Measurements from ENCODE around the gene CSTF2.
"Not testable (repeated sequence)": the region's sequence is repeated elsewhere in the genome, so short reads cannot be mapped to it uniquely, and the experiment has no call there.

CSTF2 gene

GRCh38 chrX:100819837-100820666, at the start of gene CSTF2:
Gene CSTF2 (plus strand): TSS chrX:100820391. CDS start chrX:100820417, 26 bp downstream.
- Mint-ChIP-seq H3K4me3 (peak within 1 kb of the TSS; percentile 85), H3K9me3 (no peaks in the 10 kb centered on the region), H3K36me3 (peaks cover 10% of the 10 kb centered on the region), H3K4me1 (peaks cover 6% of the 10 kb centered on the region), H3K27ac (peak within 1 kb of the TSS; percentile 77), H3K27me3 (peaks cover 4% of the 10 kb centered on the region)
- ATAC-seq: peak; percentile 100

GRCh38 chrX:100796371-100796770, 23.8 kb upstream of the CSTF2 start:
- H3K4me3 Mint-ChIP-seq, H3K9me3 Mint-ChIP-seq, ATAC-seq, H3K4me1 Mint-ChIP-seq, H3K36me3 Mint-ChIP-seq, H3K27ac Mint-ChIP-seq, H3K27me3 Mint-ChIP-seq: not testable (repeated sequence)

DNA sequence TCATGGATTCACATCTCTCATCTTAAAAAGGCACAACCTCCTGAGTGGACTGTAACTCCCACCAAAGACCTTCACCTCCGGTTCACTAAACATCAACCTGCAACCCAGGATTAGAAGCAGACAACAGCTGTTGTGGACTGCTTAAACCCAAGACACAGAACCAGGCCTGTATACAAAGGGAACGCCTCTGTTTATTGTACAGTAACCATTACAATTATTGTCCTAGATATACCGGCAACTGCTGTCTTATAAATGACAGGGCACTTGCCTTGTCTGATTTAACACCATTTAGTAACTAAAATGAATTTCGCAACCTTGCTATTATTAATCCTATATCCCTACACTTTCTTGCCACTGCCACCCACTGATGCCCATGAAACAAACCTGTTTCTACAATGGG, 22.8 kb upstream of the CSTF2 start:
- no peaks in the 10 kb centered on the region for H3K4me1 Mint-ChIP-seq
- no peak overlapping the region for H3K4me3 Mint-ChIP-seq
- no peak for ATAC-seq
- H3K9me3 Mint-ChIP-seq: no peaks in the 10 kb centered on the region
- H3K27me3 Mint-ChIP-seq: no peaks in the 10 kb centered on the region
- H3K27ac Mint-ChIP-seq: no peak overlapping the region
- no peaks in the 10 kb centered on the region for H3K36me3 Mint-ChIP-seq

- H3K27ac Mint-ChIP-seq: no peak overlapping the region
- H3K9me3 Mint-ChIP-seq: no peaks in the 10 kb centered on the region
- no peaks in the 10 kb centered on the region for H3K27me3 Mint-ChIP-seq
Observed at GRCh38 chrX:100798484-100799214, 21.5 kb upstream of the CSTF2 start.

DNA sequence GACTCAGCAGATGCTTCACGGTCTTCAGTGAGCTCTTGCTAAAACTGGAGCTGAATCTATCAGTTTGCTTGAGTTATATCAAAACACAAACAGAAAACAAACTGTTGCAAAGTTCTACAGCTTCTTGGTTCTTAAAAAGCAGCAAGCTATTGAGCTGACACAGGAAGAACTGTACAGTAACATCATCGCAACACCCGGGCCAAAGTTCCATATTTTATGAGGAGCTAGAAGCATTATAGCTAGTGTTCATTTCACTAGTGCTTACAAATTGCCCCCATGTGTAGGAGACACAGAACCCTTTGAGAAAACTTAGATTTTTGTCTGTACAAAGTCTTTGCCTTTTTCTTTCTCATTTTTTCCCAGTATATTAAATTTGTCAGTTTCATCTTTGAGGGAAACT, 17.3 kb upstream of the CSTF2 start:
- Mint-ChIP-seq H3K4me1 (no peaks in the 10 kb centered on the region), H3K27ac (no peak overlapping the region), H3K9me3 (peaks cover 6% of the 10 kb centered on the region), H3K27me3 (peaks cover 7% of the 10 kb centered on the region), H3K36me3 (no peaks in the 10 kb centered on the region), H3K4me3 (no peak overlapping the region)
- ATAC-seq: no peak

More at GRCh38 chrX:100798484-100799214, 21.5 kb upstream of the CSTF2 start:
- Mint-ChIP-seq H3K4me1 (no peaks in the 10 kb centered on the region), H3K36me3 (no peaks in the 10 kb centered on the region), H3K4me3 (no peak overlapping the region)
- ATAC-seq: no peak

GRCh38 chrX:100804780-100805179, 15.4 kb upstream of the CSTF2 start:
- no peak overlapping the region for H3K27ac Mint-ChIP-seq
- peaks cover 27% of the 10 kb centered on the region for H3K27me3 Mint-ChIP-seq
- no peaks in the 10 kb centered on the region for H3K4me1 Mint-ChIP-seq
- H3K4me3 Mint-ChIP-seq: no peak overlapping the region
- peaks cover 11% of the 10 kb centered on the region for H3K9me3 Mint-ChIP-seq
- ATAC-seq: no peak
- H3K36me3 Mint-ChIP-seq: no peaks in the 10 kb centered on the region

GRCh38 chrX:100808265-100808664, 11.9 kb upstream of the CSTF2 start:
- H3K4me1 Mint-ChIP-seq, H3K4me3 Mint-ChIP-seq, ATAC-seq, H3K36me3 Mint-ChIP-seq, H3K27ac Mint-ChIP-seq: not testable (repeated sequence)
- peaks cover 51% of the 10 kb centered on the region for H3K27me3 Mint-ChIP-seq
- H3K9me3 Mint-ChIP-seq: peaks cover 13% of the 10 kb centered on the region

- Mint-ChIP-seq H3K4me1 (no peaks in the 10 kb centered on the region), H3K4me3 (no peak overlapping the region), H3K27ac (no peak overlapping the region), H3K36me3 (no peaks in the 10 kb centered on the region), H3K9me3 (peaks cover 7% of the 10 kb centered on the region), H3K27me3 (peaks cover 61% of the 10 kb centered on the region)
- ATAC-seq: no peak
Observed at GRCh38 chrX:100812216-100813158, 7.7 kb upstream of the CSTF2 start.

DNA sequence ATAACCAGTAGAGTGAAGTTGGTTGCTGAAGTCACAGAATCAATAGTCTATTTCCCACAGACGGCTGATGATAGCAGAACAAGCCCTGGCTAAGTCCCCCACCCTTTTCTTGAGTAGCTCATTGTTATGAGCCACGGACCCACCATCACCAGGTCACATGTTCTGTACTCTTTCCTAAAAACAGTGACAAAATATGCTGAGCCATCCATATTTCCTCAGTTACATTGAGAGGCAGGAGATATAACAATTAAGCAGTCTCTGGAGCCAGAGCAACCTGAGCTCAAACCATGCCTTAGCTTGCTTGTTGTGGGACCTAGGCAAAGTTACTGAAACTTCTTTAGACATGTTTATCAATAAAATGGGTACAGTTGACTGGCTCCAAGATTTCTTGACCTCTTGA, 2.9 kb upstream of the CSTF2 start:
- H3K9me3 Mint-ChIP-seq: no peaks in the 10 kb centered on the region
- no peaks in the 10 kb centered on the region for H3K36me3 Mint-ChIP-seq
- peaks cover 6% of the 10 kb centered on the region for H3K4me1 Mint-ChIP-seq
- no peak overlapping the region for H3K27ac Mint-ChIP-seq
- no peak overlapping the region for H3K4me3 Mint-ChIP-seq
- no peak for ATAC-seq
- H3K27me3 Mint-ChIP-seq: peaks cover 14% of the 10 kb centered on the region

DNA sequence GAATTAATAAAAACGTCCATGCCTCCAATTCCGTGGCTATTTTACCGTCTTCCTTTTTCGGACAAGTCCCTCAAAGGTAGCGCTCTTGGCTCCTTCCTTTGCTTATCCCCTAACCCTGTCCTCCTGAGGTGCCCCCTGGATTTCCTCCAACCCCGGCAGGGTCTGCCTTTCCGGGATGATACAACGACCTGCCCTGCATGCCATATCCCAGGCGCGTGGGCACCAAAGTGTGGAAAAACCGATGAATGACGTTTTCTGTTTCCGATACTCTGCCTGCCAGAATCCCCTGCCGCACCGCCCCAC, 706 bp upstream of the CSTF2 start:
- ATAC-seq: no peak
- H3K9me3 Mint-ChIP-seq: no peaks in the 10 kb centered on the region
- H3K36me3 Mint-ChIP-seq: peaks cover 10% of the 10 kb centered on the region
- H3K27me3 Mint-ChIP-seq: peaks cover 9% of the 10 kb centered on the region
- peak overlapping the region; percentile 77 for H3K27ac Mint-ChIP-seq
- peaks cover 6% of the 10 kb centered on the region for H3K4me1 Mint-ChIP-seq
- peak overlapping the region; percentile 85 for H3K4me3 Mint-ChIP-seq

GRCh38 chrX:100829730-100830129, 9.5 kb downstream of the CSTF2 start:
- Mint-ChIP-seq H3K36me3 (peaks cover 43% of the 10 kb centered on the region), H3K9me3 (no peaks in the 10 kb centered on the region), H3K4me3 (peak overlapping the region; percentile 29), H3K27me3 (no peaks in the 10 kb centered on the region), H3K4me1 (peaks cover 14% of the 10 kb centered on the region), H3K27ac (peak overlapping the region; percentile 84)
- peak; percentile 75 for ATAC-seq

- Mint-ChIP-seq H3K4me3 (peak overlapping the region; percentile 29), H3K4me1 (peaks cover 14% of the 10 kb centered on the region), H3K36me3 (peaks cover 43% of the 10 kb centered on the region), H3K27ac (peak overlapping the region; percentile 84), H3K9me3 (no peaks in the 10 kb centered on the region), H3K27me3 (no peaks in the 10 kb centered on the region)
- no peak for ATAC-seq
Observed at GRCh38 chrX:100830143-100830542, 10.0 kb downstream of the CSTF2 start.

GRCh38 chrX:100830547-100830946, 10.4 kb downstream of the CSTF2 start:
- Mint-ChIP-seq H3K4me1 (peaks cover 14% of the 10 kb centered on the region), H3K27ac (peak overlapping the region; percentile 84), H3K9me3 (no peaks in the 10 kb centered on the region), H3K4me3 (peak overlapping the region; percentile 6), H3K27me3 (no peaks in the 10 kb centered on the region), H3K36me3 (peaks cover 43% of the 10 kb centered on the region)
- ATAC-seq: peak; percentile 62

DNA sequence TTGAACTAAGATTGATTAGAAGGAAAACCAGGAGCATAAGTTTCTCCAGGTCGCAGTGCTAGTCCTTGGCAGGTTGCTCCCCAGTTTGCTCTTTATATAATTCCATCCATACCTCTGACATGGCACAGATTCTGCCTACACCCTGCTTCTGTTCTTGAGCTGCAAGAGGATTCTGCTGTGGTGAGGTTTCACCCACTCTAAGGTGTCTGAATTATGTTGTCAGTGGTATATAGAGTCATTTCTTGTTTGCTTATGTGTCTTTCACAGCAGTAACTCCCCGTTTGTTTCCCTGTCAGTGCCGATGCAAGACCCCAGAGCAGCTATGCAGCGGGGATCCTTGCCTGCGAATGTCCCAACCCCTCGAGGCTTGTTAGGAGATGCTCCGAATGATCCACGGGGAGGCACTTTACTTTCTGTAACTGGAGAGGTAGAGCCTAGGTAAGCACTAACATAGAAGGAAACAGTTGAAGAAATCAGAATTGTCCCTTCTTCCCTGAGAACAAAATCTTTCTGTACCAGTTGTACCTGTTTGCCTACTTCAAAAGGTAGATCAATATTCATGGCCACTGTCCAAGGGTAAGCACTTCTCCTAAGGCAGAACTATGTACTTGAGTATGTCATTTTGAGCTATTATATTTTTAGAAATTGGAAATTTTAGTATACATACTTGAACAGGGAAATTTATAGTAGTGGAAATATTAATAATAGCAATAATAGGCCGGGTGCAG, 11.2 kb downstream of the CSTF2 start:
- no peaks in the 10 kb centered on the region for H3K9me3 Mint-ChIP-seq
- no peak overlapping the region for H3K4me3 Mint-ChIP-seq
- peaks cover 42% of the 10 kb centered on the region for H3K36me3 Mint-ChIP-seq
- ATAC-seq: no peak
- H3K4me1 Mint-ChIP-seq: peaks cover 14% of the 10 kb centered on the region
- H3K27me3 Mint-ChIP-seq: no peaks in the 10 kb centered on the region
- H3K27ac Mint-ChIP-seq: peak overlapping the region; percentile 84

Measured in stimulated activated memory B cell treated with anti-CD40 and anti-IgM and Interleukin-4, amounts not matched to agents 10 μg/mL and 1 μg/mL and 100 μg/mL, for 72 hours (primary cell).